GM04504 (cell line): ENCODE measurements around the gene ILRUN.
A peak's percentile ranks its signal among the peaks of the same experiment; 100 is the strongest.
"Not testable (repeated sequence)": the region's sequence is repeated elsewhere in the genome, so short reads cannot be mapped to it uniquely, and the experiment has no call there.

ENCODE experiments used
- DNase-seq: peaks from one replicate; pipeline ENCODE4 v3.0.0-alpha.2; 2012; ENCODE audit warnings: low read depth

ILRUN gene

GRCh38 chr6:34664256-34664971 lies 32.2 kb downstream of the ILRUN start:
- DNase-seq = no peak

- no peak for DNase-seq
Measured at GRCh38 chr6:34663831-34664255, 32.7 kb downstream of the ILRUN start.

- DNase-seq = no peak
Measured at GRCh38 chr6:34663371-34663770, 33.2 kb downstream of the ILRUN start.

- no peak for DNase-seq
Measured at GRCh38 chr6:34661357-34661756, 35.2 kb downstream of the ILRUN start.

- DNase-seq = no peak
Measured at GRCh38 chr6:34658605-34659265, 37.8 kb downstream of the ILRUN start.

DNA sequence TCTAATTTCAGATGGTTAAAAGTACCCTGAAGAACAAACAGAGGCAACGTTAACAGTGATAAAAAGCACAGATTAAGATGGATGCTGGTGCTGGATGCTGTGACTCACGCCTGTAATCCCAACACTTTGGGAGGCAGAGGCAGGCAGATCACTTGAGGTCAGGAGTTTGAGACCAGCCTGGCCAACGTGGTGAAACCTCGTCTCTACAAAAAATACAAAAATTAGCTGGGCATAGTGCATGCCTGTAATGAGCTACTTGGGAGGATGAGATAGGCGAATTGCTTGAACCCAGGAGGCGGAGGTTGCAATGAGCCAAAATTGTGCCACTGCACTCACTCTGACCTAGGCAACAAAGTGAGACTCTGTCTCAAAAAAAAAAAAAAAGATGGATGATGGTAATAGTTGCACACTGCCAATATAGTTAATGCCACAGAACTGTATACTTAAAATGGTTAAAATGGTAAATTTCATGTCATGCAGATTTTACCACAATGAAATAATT lies 38.5 kb downstream of the ILRUN start:
- not testable (repeated sequence) for DNase-seq

DNA sequence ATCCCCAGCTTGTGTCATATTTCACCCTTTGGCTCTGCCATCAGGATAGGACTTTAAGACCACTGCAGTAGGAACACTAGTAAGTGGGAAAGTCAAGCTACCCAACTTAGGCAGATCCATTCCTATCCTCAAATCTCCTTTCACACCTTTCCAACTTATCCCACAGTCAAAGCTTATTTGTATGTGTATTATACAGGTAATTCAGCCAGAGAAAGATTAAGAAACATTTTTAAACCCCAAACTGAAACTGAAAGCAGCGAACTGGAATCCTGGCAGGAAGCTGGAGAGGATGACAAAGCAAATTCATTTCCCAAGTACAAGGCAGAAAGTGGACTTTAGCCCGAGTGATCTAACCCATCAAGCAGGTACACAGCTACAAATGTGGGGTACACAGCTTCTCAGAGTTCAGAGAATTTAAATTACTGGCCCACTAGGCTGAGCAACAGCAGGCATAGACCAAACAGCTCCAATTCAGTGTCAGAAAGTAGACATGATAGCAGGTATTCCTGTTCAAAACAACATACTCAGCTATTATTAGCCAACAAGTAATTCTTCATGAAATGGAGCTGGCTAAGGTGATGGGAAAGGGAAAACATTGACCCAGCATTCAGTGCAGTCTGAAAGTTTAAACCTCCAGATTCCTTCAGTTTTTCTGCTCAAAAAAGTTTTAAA lies 39.1 kb downstream of the ILRUN start:
- peak; percentile 79 for DNase-seq

DNA sequence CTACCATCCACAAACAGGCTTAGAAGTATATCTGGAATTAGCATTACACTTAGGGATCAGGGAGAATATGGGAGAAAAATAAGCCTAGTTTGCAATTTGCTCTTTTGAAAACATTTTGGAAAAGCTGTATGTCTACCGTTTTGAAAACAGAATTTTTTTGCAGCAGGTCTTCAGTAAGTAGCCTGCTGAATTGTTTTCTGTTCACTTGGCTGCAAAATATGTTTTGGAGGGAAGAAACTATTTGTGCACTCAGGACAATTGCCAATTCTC lies 39.6 kb downstream of the ILRUN start:
- peak; percentile 60 for DNase-seq

- DNase-seq = peak; percentile 72
Measured at GRCh38 chr6:34656378-34657036, 40.1 kb downstream of the ILRUN start.

GRCh38 chr6:34655876-34656377 lies 40.6 kb downstream of the ILRUN start:
- not testable (repeated sequence) for DNase-seq

DNA sequence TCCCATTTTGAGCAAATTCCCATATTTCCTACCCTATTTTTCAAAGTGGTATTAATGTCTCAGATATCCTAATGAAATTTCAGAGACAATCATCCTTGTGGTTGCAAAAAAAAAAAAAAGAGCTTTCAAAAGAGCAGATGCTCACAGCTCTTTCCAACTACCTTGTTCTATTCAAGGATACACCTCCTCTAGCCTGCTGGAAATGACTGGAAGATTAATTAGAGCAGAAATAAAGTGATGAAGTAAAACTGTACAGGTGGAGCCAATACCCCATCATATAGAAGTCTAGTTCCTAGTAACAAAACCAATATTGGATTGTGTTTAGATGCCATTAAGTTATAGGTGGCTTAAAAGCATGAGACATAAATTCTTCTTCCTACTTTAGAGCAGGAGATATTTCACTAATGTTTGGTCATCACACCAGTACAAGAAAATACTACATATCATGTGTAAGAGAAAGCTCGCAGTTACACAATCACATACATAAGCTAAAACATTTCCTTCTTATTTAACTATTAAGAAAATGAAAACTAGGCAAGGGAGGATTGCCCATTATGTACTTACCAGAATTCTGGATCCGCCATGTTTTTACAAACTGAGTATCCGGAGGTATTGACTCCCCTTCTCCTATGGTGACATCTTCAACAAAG lies 42.4 kb downstream of the ILRUN start:
- DNase-seq = no peak

DNA sequence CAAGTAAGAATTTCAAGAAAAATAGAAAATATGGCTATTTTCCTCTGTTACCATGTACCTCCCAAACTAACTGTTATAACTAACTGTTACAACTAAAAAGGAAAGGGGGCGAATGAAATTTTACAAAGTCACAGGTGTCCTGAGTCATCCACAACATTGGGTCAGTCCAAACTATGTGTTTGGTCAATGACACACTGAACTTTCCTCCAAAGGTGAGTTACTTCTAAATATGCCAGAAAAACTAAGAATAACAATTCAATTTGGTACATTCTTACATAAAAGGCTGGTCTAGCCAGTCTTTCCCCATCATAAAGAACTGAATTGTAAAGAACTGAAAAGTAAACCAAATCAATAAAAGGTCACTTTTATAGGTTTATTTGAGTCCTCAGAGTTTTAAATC lies 44.3 kb downstream of the ILRUN start:
- no peak for DNase-seq

GRCh38 chr6:34650823-34651222 lies 45.7 kb downstream of the ILRUN start:
- no peak for DNase-seq

DNA sequence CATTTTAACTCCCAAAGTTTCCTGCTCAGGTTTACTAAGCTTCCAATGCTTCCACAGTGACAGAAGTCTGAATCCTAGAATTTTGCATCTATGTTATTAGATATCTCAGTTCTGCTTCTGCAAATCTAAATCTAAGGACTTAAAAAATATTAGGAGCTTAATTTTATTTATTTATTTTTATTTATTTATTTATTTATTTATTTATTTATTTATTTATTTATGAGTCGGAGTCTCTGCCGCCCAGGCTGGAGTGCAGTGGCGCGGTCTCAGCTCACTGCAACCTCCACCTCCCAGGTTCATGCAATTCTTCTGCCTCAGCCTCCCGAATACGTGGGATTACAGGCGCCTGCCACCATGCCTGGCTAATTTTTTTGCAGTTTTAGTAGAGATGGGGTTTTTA lies 46.3 kb downstream of the ILRUN start:
- DNase-seq = not testable (repeated sequence)

- DNase-seq = no peak
Measured at GRCh38 chr6:34648806-34649205, 47.8 kb downstream of the ILRUN start.
